ENCODE results near the gene CD4.

DNA sequence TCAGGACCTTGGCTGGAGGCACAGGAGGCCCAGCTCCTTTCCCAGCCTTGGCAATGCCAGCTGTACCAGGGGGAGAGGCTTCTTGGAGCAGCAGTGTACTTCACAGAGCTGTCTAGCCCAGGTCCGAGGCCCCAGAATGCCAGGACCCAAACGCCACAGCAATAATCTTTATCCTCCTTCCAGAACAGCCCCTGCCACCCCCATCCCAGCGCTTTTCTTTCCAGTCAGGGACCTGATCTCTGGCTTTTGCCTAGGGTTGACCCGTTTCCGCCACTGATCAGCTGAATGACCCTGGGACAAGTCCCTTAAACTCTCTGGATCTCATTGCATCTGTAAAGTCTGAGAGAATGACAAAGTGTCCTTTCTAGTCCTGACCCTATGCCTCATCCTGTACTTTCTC is 11.9 kb upstream of the CD4 start:
- TF ChIP-seq CTCF (IDR thresholded peaks at IDR 0.05) (no peak), ZFX (IDR thresholded peaks at IDR 0.05; ENCODE audit: borderline replicate concordance) (no peak)
